GM23338 (cell line): ENCODE measurements around the gene PLCG2.

ENCODE experiments used
- CREB1 ChIP-seq: fragments of 250-450 bp; sonication (Bioruptor Pico); IDR thresholded peaks from 2 replicates; pipeline ENCODE4 v1.5.0; 2020; ENCODE audit warnings: low read depth, mild to moderate bottlenecking, moderate library complexity
- EZH2 ChIP-seq: fragments of 200-600 bp; sonication (generic); IDR thresholded peaks from one replicate; pipeline ENCODE4 v1.8.0; 2017; ENCODE audit warnings: antibody characterized with exemption, mild to moderate bottlenecking, low read depth; ENCODE audit not compliant: unreplicated experiment
- EZH2phosphoT487 ChIP-seq: fragments of 200-600 bp; sonication (generic); IDR thresholded peaks from one replicate; pipeline ENCODE4 v1.8.1; 2018; ENCODE audit warnings: antibody characterized with exemption; ENCODE audit not compliant: unreplicated experiment
- JUNB ChIP-seq: IDR thresholded peaks from one replicate; pipeline ENCODE4 v1.6.1; 2016; ENCODE audit warnings: antibody characterized with exemption; ENCODE audit not compliant: unreplicated experiment
- NANOG ChIP-seq: IDR thresholded peaks from 2 replicates; pipeline ENCODE4 v1.6.1; 2016; ENCODE audit warnings: antibody characterized with exemption, borderline replicate concordance
- POLR2AphosphoS5 ChIP-seq: IDR thresholded peaks from 2 replicates; pipeline ENCODE4 v1.6.1; 2016; ENCODE audit warnings: antibody characterized with exemption, low read depth
- STAT1 ChIP-seq: IDR thresholded peaks from one replicate; pipeline ENCODE4 v1.6.1; 2016; ENCODE audit warnings: antibody characterized with exemption; ENCODE audit not compliant: unreplicated experiment
- ZNF331 ChIP-seq: fragments of 250-450 bp; sonication (Bioruptor Pico); IDR thresholded peaks from 2 replicates; pipeline ENCODE4 v1.5.0; 2020; ENCODE audit warnings: low read depth, mild to moderate bottlenecking, moderate library complexity
- TF ChIP-seq, protein P1 (sequence below), 2 experiments: fragments of 200-600 bp in 1 of 2; sonication (generic) in 1 of 2; conservative IDR thresholded peaks; 2 replicates each; pipeline versions ENCODE4 v1.5.1 to v1.6.1; 2016 to 2017; ENCODE audit warnings: antibody characterized with exemption in 2 of 2, low read depth in 2 of 2, mild to moderate bottlenecking in 2 of 2, moderate library complexity in 1 of 2
- TF ChIP-seq, protein P2 (sequence below): IDR thresholded peaks from one replicate; pipeline ENCODE4 v1.6.1; 2018; ENCODE audit warnings: antibody characterized with exemption; ENCODE audit not compliant: unreplicated experiment

DNA sequence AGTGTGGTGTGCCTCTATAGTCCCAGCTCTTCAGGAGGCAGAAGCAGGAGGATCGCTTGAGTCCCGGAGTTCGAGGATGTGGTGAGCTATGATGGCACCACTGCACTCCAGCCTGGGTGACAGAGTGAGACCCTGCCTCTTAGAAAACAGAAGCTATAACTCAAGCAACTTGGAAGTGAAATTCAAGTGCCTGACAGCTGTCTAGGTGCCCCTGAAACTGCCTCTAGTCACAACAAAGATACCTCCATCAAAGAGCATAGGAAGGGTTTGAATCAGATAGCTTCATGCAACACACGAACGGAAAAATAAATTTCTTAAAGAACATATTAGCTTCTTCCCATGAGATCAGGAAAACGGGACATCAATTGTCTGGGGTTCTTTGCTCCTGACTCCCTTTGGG is 860 bp upstream of the PLCG2 start:
- TF ChIP-seq, protein P1, sequence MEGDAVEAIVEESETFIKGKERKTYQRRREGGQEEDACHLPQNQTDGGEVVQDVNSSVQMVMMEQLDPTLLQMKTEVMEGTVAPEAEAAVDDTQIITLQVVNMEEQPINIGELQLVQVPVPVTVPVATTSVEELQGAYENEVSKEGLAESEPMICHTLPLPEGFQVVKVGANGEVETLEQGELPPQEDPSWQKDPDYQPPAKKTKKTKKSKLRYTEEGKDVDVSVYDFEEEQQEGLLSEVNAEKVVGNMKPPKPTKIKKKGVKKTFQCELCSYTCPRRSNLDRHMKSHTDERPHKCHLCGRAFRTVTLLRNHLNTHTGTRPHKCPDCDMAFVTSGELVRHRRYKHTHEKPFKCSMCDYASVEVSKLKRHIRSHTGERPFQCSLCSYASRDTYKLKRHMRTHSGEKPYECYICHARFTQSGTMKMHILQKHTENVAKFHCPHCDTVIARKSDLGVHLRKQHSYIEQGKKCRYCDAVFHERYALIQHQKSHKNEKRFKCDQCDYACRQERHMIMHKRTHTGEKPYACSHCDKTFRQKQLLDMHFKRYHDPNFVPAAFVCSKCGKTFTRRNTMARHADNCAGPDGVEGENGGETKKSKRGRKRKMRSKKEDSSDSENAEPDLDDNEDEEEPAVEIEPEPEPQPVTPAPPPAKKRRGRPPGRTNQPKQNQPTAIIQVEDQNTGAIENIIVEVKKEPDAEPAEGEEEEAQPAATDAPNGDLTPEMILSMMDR (conservative IDR thresholded peaks at IDR 0.05; ENCODE audit: low read depth in 2 of 2): no peak
- TF ChIP-seq EZH2phosphoT487 (no peak), EZH2 (no peak), POLR2AphosphoS5 (no peak), ZNF331 (CRISPR knock-in tag) (no peak), JUNB (no peak), CREB1 (CRISPR knock-in tag) (no peak), STAT1 (no peak), NANOG (no peak)
- TF ChIP-seq, protein P2, sequence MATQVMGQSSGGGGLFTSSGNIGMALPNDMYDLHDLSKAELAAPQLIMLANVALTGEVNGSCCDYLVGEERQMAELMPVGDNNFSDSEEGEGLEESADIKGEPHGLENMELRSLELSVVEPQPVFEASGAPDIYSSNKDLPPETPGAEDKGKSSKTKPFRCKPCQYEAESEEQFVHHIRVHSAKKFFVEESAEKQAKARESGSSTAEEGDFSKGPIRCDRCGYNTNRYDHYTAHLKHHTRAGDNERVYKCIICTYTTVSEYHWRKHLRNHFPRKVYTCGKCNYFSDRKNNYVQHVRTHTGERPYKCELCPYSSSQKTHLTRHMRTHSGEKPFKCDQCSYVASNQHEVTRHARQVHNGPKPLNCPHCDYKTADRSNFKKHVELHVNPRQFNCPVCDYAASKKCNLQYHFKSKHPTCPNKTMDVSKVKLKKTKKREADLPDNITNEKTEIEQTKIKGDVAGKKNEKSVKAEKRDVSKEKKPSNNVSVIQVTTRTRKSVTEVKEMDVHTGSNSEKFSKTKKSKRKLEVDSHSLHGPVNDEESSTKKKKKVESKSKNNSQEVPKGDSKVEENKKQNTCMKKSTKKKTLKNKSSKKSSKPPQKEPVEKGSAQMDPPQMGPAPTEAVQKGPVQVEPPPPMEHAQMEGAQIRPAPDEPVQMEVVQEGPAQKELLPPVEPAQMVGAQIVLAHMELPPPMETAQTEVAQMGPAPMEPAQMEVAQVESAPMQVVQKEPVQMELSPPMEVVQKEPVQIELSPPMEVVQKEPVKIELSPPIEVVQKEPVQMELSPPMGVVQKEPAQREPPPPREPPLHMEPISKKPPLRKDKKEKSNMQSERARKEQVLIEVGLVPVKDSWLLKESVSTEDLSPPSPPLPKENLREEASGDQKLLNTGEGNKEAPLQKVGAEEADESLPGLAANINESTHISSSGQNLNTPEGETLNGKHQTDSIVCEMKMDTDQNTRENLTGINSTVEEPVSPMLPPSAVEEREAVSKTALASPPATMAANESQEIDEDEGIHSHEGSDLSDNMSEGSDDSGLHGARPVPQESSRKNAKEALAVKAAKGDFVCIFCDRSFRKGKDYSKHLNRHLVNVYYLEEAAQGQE: no peak
